ENCODE results near the gene CBLL1.

CBLL1 gene

GRCh38 chr7:107799647-107800264 lies 55.8 kb downstream of the CBLL1 start:
- TF ChIP-seq, protein P1, sequence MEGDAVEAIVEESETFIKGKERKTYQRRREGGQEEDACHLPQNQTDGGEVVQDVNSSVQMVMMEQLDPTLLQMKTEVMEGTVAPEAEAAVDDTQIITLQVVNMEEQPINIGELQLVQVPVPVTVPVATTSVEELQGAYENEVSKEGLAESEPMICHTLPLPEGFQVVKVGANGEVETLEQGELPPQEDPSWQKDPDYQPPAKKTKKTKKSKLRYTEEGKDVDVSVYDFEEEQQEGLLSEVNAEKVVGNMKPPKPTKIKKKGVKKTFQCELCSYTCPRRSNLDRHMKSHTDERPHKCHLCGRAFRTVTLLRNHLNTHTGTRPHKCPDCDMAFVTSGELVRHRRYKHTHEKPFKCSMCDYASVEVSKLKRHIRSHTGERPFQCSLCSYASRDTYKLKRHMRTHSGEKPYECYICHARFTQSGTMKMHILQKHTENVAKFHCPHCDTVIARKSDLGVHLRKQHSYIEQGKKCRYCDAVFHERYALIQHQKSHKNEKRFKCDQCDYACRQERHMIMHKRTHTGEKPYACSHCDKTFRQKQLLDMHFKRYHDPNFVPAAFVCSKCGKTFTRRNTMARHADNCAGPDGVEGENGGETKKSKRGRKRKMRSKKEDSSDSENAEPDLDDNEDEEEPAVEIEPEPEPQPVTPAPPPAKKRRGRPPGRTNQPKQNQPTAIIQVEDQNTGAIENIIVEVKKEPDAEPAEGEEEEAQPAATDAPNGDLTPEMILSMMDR (conservative IDR thresholded peaks at IDR 0.05; ENCODE audit: control insufficient read depth, insufficient read depth, low read depth, low read length): no peak
- no peak overlapping the region for H3K4me3 ChIP-seq (ENCODE audit: control insufficient read depth, low read depth, low read length)
- DNase-seq (ENCODE audit: low read depth): no peak

- TF ChIP-seq, protein P1 (conservative IDR thresholded peaks at IDR 0.05; ENCODE audit: control insufficient read depth, insufficient read depth, low read depth, low read length): no peak
- DNase-seq (ENCODE audit: low read depth): no peak
- H3K4me3 ChIP-seq (ENCODE audit: control insufficient read depth, low read depth, low read length): no peak within 1 kb of the TSS
Observed at GRCh38 chr7:107803009-107803610, 59.2 kb downstream of the CBLL1 start, which contains the start of gene SLC26A3. SLC26A3 (minus strand) TSS chr7:107803223; CDS start chr7:107794509, 8,714 bp downstream.

DNA sequence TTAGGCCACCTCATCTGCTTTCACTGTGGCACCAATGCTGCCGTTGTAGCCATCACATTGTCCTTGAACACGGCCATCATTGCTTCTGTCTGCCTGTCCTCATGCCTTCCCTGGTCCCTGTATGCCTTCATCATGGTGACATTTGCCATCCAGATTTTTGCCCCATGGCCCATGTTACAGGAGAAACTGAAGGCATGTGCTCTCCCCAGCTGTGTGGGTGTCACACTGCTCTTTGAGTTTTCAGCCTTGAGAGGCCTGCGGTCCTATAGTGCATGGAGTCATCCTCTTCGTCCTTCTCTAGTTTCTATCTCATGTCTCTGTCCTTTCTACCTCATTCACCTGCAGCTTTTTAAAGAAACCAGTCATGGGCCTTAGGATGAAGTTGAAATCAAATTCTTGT lies 65.2 kb downstream of the CBLL1 start:
- TF ChIP-seq, protein P1 (conservative IDR thresholded peaks at IDR 0.05; ENCODE audit: control insufficient read depth, insufficient read depth, low read depth, low read length): no peak
- H3K4me3 ChIP-seq (ENCODE audit: control insufficient read depth, low read depth, low read length): no peak overlapping the region
- DNase-seq (ENCODE audit: low read depth): no peak

- TF ChIP-seq, protein P1 (conservative IDR thresholded peaks at IDR 0.05; ENCODE audit: control insufficient read depth, insufficient read depth, low read depth, low read length): no peak
- DNase-seq (ENCODE audit: low read depth): no peak
- H3K4me3 ChIP-seq (ENCODE audit: control insufficient read depth, low read depth, low read length): no peak overlapping the region
Observed at GRCh38 chr7:107810626-107811025, 66.7 kb downstream of the CBLL1 start.

Data from fibroblast of mammary gland (primary cell).